Neutrophil (primary cell): Measurements from ENCODE around the gene PDLIM7.

Experiments
- H3K27ac ChIP-seq: fragments of 200-600 bp; sonication (generic); 2 replicates; pipeline ENCODE4 v1.5.1; 2016; ENCODE audit warnings: mild to moderate bottlenecking, moderate library complexity
- H3K27me3 ChIP-seq: fragments of 200-600 bp; sonication (generic); 2 replicates; pipeline ENCODE4 v1.6.0; 2016; ENCODE audit warnings: mild to moderate bottlenecking
- H3K36me3 ChIP-seq: fragments of 200-600 bp; sonication (generic); 2 replicates; pipeline ENCODE4 v1.5.1; 2017
- H3K4me1 ChIP-seq, 2 experiments: fragments of 200-600 bp in 1 of 2; sonication (generic) in 1 of 2; 1 replicate in 1 of 2; 2 replicates in 1 of 2; pipeline versions ENCODE4 v1.5.1 to v1.6.1; 2013 to 2016; ENCODE audit warnings: low read depth in 1 of 2, low read length in 1 of 2, mild to moderate bottlenecking in 1 of 2, moderate library complexity in 1 of 2; ENCODE audit not compliant: control insufficient read depth in 1 of 2, insufficient read depth in 1 of 2
- H3K4me3 ChIP-seq, 2 experiments: fragments of 200-600 bp in 1 of 2; sonication (generic) in 1 of 2; 1 replicate in 1 of 2; 2 replicates in 1 of 2; pipeline ENCODE4 v1.5.1; 2013 to 2016; ENCODE audit warnings: low read depth in 1 of 2, low read length in 1 of 2, mild to moderate bottlenecking in 1 of 2, moderate library complexity in 1 of 2
- H3K9me3 ChIP-seq: fragments of 200-600 bp; sonication (generic); 2 replicates; pipeline ENCODE4 v1.5.1; 2016
- CTCF ChIP-seq: fragments of 200-600 bp; sonication (generic); IDR thresholded peaks from 2 replicates; pipeline ENCODE4 v1.5.1; 2016; ENCODE audit warnings: antibody characterized with exemption

Gene PDLIM7

GRCh38 chr5:177492841-177493240, 4.6 kb downstream of the PDLIM7 start:
- Histone ChIP-seq H3K4me3 (peak overlapping the region in 1 of 2 experiments; percentile 99), H3K9me3 (no peaks in the 10 kb centered on the region), H3K36me3 (peaks cover 83% of the 10 kb centered on the region), H3K4me1 (peaks cover 58 to 72% of the 10 kb centered on the region in 2 experiments), H3K27me3 (no peaks in the 10 kb centered on the region), H3K27ac (peak overlapping the region; percentile 99)
- TF ChIP-seq CTCF: no peak

- TF ChIP-seq CTCF: no peak
- no peaks in the 10 kb centered on the region for H3K27me3 ChIP-seq
- H3K9me3 ChIP-seq: no peaks in the 10 kb centered on the region
- peaks cover 56 to 65% of the 10 kb centered on the region in 2 experiments for H3K4me1 ChIP-seq
- no peak overlapping the region for H3K4me3 ChIP-seq
- H3K36me3 ChIP-seq: peaks cover 89% of the 10 kb centered on the region
- peak overlapping the region; percentile 99 for H3K27ac ChIP-seq
These were observed 5.2 kb downstream of the PDLIM7 start for GRCh38 chr5:177491983-177492746.

DNA sequence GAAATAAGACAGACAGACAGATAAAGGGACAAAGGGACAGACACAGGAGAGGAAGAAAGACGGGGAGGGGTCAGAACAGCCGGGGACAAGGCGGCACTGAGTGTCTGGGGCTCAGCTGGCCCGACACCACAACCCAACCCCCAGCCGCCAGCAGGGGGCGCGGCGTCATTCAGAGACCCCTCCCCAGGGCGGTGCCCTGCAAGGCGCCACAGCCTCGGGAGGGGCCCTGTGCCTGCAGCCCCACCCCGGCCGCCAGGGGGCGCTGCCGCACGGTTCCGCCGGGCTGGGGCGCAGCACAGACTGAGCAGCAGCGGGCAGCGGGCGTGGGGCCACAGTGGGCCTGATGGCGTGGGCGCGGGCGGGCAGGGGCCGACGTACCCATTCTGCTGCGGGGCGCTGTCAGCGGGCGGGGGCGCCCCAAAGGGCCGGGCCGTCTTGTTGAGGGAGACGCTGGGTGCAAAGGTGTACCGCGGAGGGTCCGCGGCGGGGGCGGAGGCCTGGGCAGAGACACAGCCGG, 5.9 kb downstream of the PDLIM7 start:
- Histone ChIP-seq H3K9me3 (no peaks in the 10 kb centered on the region), H3K27ac (peak overlapping the region; percentile 99), H3K27me3 (no peaks in the 10 kb centered on the region), H3K36me3 (peaks cover 96% of the 10 kb centered on the region), H3K4me3 (no peak overlapping the region), H3K4me1 (peaks cover 54 to 60% of the 10 kb centered on the region in 2 experiments)
- TF ChIP-seq CTCF: peak; percentile 70

DNA sequence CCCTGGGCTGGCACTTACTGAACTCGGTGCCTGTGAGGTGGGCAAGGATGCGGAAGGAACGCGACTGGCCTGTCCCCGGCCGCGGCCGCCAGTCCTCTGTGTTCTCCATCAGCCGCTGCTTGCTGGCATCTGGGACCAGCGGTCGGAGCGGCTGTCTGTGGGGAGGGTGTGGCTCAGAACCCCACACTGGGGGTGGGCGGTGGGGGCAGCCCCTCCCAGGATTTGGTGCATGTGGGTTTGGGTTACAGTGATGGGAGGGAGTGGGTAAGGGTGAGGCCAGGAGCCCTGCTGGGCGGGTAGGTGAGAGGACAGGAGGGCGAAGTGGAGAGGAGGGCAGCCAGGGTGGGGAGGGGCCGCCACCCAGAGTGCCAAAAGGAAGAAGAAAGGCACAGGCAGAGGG, 6.4 kb downstream of the PDLIM7 start:
- H3K27me3 ChIP-seq: no peaks in the 10 kb centered on the region
- H3K4me1 ChIP-seq: peaks cover 49 to 55% of the 10 kb centered on the region in 2 experiments
- no peaks in the 10 kb centered on the region for H3K9me3 ChIP-seq
- peak overlapping the region; percentile 99 for H3K27ac ChIP-seq
- peaks cover 97% of the 10 kb centered on the region for H3K36me3 ChIP-seq
- TF ChIP-seq CTCF: no peak
- no peak overlapping the region for H3K4me3 ChIP-seq

DNA sequence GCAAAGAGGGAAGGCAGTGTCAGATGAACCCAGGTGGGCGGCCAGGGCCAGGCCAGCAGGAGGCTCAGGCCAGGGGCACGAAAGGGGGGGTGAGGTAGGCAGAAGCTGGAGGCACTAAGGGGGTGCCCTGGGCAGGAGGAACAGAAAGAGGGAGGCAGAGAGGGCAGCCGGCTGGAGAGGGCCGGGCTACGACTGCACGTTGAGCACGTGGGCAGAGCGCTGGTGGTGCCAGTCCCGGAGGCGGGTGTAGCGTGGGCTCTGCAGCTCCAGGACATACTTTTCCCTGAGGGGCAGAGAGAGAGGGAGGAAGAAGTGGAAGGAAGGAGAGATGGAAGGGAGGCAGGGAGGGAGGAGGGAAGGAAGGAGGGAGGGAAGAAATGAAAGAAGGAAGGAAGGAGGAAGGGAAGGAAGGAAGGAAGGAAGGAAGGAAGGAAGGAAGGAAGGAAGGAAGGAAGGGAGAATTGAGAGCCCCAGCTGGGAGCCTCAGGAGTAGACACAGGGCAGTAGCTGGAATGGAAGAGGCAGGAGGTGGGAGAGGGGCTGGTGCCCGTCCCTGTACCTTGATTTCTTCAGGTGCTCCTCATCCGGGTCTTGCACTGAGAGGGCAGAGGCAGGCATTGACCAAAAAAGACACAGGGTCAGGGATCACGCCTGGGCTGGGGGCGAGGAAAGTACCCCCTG, 7.0 kb downstream of the PDLIM7 start:
- Histone ChIP-seq H3K36me3 (peaks cover 97% of the 10 kb centered on the region), H3K9me3 (no peaks in the 10 kb centered on the region), H3K27ac (peak overlapping the region; percentile 99), H3K27me3 (no peaks in the 10 kb centered on the region), H3K4me3 (no peak overlapping the region), H3K4me1 (peaks cover 43 to 49% of the 10 kb centered on the region in 2 experiments)
- no peak for TF ChIP-seq CTCF
